DMS53 treated with DMSO at 0.1 percent for 48 hours (cell line): ENCODE data around the gene CDKL1.
"Not testable (repeated sequence)": the region's sequence is repeated elsewhere in the genome, so short reads cannot be mapped to it uniquely, and the experiment has no call there.

Source experiments
- DNase-seq: peaks from one replicate; lab custom pipeline; 2025; ENCODE audit not compliant: unreplicated experiment; lab: John Stamatoyannopoulos, UW

CDKL1 gene

DNA sequence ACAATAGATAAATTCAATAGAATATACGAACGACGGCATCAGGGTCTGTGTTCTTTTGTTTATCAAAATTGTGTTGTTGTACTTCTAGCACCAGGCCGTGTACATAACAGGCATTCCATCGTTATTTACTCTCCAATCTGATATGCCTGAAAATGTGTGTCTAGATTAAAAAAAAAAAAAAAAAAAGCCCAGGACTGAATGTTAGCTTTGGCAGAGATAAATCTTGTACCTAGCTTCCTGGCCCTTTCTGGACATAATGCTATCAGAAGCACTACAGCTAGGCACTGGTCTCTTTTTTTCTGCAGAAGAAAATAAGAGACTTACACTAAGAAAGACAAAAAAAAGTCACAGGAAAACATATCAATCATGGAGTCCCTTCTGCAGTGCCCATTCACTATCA is 37.0 kb downstream of the CDKL1 start:
- DNase-seq, result no peak

DNA sequence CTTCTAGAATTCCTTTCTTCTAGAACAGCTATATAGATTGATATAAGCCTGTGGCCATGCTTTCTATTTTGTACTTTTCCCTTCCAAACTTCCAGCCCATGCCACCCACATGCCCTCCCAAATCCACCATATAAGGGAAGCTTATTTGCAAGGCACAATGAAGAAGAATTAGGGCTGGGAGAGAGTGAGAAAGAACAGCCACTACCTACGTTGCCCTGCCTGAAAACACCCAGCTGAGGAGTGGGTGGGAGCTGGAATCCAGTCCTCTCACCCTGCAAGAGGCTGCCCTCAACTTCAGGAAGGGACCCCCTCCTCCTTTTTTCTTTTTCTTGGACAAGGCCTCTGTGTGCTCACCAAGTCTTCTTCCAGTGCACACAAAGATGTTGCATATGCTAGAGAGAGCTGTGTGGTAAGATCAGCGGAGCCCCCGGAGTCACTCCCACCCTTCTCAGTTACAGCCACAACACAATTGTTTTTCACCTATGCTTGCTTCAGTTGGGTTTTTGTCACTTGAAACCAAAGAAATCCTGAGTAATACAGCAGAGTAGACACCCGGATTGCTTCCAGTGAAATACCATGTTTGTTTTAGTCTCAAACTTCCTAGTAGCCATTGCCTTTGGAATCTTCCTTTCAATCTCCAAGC is 38.8 kb downstream of the CDKL1 start:
- DNase-seq, result no peak

DNA sequence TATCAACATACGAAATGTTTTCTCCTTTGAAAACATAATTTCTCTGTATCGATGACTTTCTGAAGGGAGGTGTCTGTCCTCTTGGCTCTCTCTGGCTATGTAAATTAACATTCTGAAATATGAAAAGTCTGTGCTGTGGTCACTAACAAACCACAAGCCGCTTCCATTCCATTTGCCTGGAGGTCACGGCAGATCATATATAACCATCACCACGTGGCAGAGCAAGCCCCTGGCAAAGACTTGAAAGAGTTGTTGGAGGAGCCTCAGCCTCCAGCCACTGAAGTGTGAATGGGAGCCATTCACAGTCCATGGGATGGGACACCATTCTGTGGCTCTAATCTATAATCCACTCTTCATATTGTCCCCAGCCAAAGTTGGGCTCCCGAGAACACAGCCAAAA is 39.6 kb downstream of the CDKL1 start:
- DNase-seq, result no peak

DNA sequence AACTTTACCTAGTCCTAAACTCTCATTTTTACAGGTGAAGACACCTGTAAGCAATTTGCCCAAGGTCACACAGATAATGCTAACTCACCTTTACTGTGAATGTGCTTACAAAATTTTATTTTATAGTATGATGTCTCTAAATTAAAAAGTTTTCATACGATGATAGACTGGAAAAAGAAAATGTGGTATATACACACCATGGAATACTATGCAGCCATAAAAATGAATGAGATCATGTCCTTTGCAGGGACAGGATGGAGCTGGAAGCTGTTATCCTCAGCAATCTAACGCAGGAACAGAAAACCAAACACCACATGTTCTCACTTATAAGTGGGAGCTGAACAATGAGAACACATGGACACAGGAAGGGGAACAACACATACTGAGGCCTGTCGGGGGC is 40.4 kb downstream of the CDKL1 start:
- not testable (repeated sequence) for DNase-seq

DNA sequence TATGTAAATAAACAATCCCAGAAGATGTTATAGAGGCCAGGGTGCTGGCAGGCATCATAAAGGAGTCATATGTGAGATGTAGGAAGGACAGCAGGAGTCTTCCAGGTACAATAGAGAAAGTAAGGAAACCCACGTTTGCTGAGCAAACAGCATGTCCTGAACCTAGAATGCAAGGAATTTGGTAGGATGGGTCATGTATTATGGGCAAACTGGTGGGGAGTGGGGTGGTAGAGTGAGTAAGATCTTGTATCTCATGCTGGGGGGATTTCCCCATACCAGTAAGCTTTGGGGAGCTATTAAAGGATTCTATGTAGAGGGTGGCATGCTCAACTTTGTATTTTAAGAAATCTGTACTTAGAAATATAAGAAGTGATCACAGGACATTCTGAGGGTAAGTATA is 41.0 kb downstream of the CDKL1 start:
- DNase-seq, result no peak

DNA sequence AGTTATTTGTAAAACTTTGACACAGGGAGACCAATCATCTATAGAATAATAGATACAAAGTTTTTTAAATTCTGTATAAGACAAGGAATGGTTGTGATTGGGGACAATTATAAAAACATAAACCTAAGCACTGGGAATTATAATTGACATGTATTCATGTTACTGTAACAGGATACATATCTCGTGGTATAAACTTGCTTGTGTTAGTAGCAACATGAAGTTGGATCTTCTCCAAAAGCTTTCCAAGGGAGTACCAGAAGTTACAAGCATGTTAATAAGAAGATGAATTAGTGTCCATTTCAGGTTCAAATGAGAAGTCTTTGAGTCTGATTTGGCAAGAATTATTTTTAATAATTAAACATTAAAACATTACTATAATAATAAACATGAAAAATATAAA is 42.2 kb downstream of the CDKL1 start:
- DNase-seq, result no peak

DNA sequence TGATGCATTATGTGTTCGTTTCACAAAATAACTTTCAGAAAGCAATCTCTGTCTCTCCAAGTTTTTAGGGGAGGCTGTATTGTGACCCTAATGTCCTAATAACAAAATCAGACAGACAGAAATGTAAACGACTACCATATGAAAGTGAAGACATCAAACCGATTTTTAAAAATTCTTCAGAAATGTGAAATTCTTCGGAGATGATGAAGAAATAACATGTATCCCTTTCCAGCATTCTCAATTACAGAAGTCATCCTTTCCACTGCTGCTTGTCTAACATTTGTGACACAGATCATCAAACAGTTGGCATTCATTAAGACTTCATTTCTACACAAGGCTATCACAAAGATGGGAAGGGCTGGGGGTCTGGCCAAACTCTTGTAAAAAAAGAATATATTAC is 43.6 kb downstream of the CDKL1 start:
- no peak for DNase-seq

DNA sequence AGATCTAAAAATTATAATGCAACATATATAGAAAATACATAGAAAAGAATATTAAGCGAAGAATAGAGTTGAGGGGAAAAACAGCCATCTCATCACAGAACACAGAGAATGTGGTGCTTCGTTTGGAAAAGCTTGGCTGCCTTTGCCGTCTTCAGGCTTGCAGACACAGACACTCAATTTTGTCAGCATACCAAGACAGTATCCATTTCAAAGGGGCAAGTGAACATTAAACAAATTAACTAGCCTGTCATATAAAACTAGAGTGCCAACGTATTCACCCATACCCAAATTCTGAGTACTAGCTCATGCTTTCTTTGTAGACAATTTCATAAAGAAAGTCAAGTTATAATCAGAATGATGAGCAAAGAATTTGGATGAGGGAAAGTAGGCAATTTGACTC is 44.1 kb downstream of the CDKL1 start:
- no peak for DNase-seq

DNA sequence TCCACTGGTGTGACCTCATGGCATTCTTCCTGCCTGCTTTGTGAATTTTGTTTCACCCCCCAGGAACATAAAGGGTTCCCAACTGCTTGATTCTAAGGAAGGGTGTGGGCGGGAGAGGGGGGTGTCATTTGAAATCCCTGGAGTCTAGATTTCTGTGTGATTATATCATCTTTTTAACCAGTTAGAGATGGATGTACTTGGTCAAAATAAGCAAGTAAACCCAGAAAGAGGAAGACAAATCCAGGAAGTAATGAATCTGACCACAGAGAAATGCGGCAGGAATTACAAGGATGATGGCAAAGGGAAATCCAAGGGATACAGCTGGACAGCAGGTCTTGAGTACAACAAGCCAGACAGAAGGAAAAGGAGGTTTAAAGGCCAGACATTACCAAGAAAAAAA is 45.7 kb downstream of the CDKL1 start:
- no peak for DNase-seq

DNA sequence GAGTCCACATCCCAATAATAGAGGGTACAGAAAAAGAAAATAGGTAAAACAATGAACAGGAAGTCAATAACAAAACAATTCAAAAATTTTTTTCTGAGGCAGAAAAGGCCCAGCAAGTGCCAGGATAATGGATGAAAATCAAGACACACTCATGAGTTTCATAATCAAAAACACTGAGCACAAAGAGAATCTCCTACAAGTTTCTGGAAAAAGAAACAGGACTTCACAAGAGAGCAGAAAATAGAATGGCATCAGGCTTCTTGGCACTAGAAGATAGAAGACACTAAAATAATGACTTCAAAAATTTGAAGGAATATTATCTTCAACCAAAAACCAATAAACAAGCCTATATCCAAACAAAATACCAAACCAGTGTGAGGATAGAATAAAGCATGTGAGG is 47.7 kb downstream of the CDKL1 start:
- DNase-seq, result no peak

DNA sequence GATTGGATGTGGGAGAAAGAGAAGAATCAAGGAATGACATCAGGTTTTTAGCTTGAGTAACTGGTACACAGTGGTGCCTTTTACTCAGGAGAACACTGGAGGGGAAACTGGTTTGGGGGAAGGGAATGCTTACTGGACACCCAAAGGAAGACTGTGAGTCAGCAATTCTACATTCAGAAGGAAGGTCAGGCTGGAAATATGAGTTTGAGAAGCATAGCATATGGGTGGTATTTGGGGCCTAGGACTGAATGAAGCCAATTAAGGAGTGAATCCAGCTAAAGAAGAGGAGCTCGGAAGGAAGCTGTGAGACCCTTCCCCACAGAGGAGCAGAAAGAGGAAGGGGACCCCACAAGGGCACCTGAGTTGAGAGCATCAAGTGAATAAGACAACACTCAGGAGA is 49.2 kb downstream of the CDKL1 start:
- DNase-seq, result peak; percentile 33

DNA sequence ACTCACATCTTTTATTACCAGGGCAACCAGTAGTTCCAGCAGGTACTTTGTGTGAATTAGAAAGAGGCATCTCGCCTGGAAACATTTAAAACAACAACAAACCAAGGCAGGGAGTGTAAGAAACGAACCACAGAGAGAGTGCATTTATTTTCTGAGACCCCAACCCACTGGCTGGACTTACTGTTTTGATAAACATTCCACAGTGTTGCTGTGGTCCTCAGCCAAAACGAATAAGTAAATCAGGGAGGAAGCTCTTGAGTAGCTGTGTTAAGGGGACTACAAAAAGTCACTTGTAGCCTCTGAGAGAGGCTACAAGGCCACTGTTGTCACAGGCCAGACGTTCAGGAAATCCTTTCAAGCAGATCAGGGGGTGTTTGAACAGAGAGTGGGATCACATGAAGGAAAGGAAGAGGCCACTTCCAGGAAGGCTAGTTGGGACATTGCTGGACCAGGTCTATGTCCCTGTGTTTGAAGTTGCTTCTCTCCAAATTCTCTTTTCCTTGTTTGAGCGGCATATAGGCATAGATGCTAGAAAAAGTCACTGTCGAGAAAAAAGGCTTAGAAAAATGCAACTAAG is 50.7 kb downstream of the CDKL1 start:
- DNase-seq, result no peak

DNA sequence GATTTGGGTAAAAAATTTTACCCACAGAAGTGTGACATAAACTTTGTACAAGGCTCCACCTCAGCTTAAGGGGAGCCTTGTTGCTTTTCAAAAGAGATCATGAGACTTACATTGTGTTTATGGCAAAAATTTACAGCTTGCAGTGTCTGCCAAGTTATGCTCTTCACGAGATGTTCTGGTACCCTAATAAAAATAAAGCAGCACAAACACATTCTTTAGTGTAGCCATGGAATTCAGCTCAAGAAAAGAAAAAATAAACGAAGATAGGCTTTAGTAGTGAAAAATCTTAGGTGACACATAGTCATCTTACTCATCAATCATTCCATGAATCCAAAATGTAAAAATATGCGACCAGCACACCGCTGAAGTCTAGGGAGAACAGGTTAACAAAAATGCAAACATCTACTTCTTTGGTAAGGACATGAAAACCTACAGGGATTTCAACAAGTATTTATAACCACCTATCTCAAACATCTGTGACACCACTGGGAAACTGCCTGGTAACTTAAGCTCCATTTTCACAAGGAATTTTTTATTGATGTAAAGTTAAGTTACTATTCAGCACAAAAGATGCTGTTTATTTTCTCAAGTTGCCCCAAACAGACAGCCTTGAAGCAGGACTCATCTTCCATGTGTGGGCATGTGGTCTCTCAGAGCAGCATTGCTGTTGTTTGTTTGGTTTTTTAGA is 51.7 kb downstream of the CDKL1 start:
- no peak for DNase-seq

DNA sequence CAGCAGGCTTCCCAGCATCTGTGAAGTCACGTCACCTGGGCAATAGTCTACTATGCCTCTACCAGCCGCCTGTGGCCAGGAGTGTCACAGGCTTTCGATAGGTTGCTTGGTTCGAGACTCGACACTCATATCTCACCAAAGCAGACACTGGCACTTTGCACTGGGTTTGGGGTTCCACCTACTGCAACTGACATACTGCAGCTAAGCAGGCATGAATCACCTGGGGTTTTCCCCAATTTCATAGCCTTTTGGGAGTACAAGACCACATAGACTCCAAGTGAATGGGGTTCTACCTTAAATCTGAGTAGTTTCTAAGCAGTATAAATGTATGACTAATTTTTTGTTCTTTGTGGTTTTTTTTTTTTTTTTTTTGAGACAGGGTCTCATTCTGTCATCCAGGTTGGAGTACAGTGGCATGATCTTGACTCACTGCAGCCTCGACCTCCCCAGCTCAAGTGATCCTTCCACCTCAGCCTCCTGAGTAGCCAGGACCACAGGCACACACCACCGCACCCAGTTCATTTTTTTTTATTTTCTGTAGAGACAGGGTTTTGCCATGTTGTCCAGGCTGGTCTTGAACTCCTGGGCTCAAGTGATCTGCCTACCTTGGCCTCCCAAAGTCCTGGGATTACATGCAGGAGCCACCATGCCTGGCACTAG is 52.4 kb downstream of the CDKL1 start:
- no peak for DNase-seq

DNA sequence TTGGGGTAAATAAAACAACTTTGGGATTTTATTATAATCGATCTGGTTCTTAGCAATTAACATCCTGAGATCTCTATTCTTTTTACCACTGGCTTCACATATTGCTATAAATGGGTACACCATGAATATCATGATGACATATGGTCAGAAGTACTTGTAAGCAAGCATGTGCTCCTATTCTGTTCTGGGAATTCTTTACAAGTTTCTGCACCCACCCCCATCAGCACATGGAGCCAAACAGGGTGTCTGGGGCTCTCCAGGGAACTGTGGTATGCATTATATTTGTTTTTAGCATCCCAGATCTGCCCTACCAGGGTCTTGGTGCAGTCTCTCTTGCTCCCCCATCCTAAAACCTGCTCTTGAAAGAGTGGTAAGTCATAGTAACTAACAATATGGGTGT is 53.2 kb downstream of the CDKL1 start:
- DNase-seq, result no peak

DNA sequence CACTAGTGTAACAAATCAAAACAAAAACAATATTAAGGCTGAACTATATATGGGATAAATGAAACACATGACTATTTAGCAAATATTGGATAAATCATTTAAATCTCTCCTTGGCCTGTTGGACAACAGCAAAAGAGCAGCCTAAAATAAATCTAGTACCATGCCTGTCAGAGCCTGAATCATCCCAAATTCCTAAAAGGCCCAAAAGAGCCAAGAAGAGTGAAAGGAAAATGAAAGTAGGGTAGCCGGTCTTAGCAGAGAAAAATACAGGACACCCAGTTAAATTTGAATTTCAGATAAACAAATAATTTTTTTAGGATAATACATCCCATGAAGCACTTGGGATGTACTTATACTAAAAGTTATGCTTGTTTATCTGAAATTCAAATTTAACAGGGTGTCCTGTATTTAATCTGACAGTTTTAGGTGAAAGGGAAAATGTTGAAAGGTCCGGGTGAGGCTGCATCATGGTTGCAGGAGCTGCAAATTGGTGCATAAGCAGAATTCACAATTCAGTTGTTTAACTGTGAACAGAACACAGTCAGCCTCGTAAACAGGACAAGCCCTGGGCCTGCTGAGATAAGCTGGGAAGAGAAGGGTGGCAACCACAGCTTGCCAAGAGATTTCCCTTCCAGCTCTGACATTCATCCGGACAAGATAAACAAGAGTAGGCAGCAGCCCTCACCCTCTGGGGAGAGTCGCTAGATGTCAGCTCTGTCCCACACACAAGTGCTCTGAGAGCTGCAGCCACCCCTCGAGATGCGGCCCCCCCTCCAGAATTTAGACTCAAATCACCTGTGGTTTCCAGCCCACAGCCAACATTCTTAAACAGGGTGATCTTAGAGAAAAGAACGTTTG is 54.2 kb downstream of the CDKL1 start:
- peak; percentile 41 for DNase-seq

DNA sequence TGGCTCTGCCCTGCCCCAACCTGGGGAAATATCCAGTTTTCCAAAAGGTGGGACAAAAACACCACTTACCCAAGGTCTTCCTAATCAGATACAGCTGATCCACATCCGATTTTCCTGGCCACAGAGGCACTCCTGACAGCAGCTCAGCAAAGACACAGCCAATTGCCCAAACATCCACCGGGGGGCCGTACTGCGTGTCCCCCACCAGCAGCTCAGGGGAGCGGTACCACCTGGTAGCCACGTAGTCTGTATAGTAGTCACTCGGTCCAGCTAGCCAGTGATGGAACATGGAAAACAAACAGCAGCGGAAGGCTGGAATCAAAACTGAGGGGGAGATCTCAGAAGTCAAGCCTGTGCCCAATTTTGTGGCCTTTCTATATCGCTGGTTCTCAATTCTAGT is 55.7 kb downstream of the CDKL1 start:
- no peak for DNase-seq

DNA sequence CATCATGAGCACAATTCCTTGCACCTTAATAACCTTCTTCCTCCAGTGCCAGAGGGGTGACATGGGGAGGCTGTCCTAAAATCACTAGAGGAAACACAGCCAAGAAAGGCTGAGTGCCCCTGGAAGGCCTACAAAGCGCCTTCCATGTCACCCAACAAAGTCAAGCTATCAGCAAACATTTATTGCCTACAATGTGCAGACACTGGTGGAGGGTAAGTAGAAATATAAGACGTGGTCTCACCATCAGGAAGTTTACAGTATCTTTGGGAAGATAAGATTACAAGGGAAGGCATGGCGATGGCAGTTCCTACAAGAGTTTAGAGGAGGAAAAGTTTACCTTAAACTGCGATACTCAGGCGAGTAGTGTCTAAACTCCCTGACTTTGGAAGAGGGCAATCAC is 56.6 kb downstream of the CDKL1 start:
- no peak for DNase-seq

DNA sequence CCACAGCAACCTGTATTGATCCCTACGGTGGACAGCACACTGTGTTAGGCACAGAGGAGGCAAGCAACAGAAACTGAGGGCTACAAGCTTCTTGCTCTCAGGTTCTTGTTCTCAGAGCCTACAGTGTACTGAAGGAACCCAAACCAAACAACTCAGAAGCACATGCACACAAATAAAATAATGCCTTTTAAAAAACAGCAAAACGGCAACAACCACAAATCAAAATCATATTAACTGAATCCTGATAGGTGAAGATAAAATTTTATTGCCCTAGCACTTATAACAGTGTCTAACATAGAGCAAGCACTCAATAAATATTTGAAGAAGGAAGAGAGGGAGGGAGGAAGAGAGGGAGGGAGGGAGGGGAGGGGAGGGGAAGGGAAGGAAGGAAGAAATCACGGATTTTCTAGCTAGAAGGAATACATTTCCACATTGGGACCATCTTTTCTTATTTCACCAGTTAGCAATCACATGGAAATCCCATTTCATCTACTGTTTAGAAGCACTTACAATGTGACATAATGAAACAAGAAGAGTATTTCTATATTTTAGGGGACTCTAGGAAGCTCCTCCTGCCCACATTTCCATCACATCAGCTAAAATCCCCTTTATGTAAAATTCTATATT is 57.4 kb downstream of the CDKL1 start:
- DNase-seq, result no peak

DNA sequence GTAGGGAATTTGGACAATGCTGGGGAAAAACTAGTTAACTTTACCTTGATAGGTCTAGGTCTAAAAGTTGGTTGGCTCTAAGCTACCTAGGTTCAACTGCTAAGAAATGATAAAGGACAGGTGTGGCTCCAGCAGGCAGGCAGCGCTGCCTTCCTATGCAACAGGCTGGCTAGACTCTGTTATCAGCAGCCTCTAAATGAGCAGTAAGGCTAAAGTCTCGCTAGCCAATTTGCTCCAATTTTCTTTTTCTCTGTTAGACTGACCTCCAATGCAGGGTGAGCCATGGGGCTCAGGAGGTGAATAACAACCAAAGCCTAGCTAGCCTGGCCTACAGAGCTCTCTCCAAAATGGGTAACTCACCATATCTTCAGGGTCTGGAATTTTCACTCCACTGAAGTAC is 58.1 kb downstream of the CDKL1 start:
- no peak for DNase-seq
